Heart left ventricle (tissue), 13 donors: ENCODE measurements around the gene KNL1.
"Not testable (repeated sequence)": the region's sequence is repeated elsewhere in the genome, so short reads cannot be mapped to it uniquely, and the experiment has no call there.

Experiments
- POLR2A ChIP-seq, 2 donors: fragments of 450-650 bp; IDR thresholded peaks; one replicate each; pipeline ENCODE4 v1.6.1; 2017; ENCODE audit warnings: antibody characterized with exemption in 2 of 2, mild to moderate bottlenecking in 2 of 2, moderate library complexity in 2 of 2
- TF ChIP-seq, protein P1 (sequence below), 12 donors: fragments of 200-600 bp; sonication (generic) in 4 of 12; IDR thresholded peaks; one replicate each; pipeline versions ENCODE4 v1.5.0 to v1.8.0; 2018 to 2022; ENCODE audit warnings: antibody characterized with exemption in 12 of 12, mild to moderate bottlenecking in 5 of 12
- donor health status: ischemic (EF 13 %, LVEDD 7.1; RV severe dilation, severe dysfunction).
- donor health status: DM: no; HTN: yes; CAD: no.
- donor health status: DM: no; HTN: no; CAD: no.
- donor health status: ischemic (EF 25% LVEDD 6.9; RV normal size, moderate dysfunction).
- donor health status: ischemic (EF 25% LVEDD 5.7; RV mildly dilated, moderate dysfunction).
- donor health status: ischemic (EF 35%, LVEDD 5.7; RV mildly dilated, moderate dysfunction).
- donor health status: nonischemic (EF 11% LVEDD 7.7; RV severe dilation, severe dysfunction).
- donor health status: DM: yes; HTN: yes; CAD: no.
- donor health status: PGD.
- donor health status: ischemic (EF 29% LVEDD 5.4; RV normal size, mild dysfunction).
- donor health status: nonischemic (EF 23%, LVEDD 6.1; RV moderate dilation, normal function).

- TF ChIP-seq POLR2A (IDR thresholded peaks at IDR 0.05): not testable (repeated sequence)
- TF ChIP-seq, protein P1, sequence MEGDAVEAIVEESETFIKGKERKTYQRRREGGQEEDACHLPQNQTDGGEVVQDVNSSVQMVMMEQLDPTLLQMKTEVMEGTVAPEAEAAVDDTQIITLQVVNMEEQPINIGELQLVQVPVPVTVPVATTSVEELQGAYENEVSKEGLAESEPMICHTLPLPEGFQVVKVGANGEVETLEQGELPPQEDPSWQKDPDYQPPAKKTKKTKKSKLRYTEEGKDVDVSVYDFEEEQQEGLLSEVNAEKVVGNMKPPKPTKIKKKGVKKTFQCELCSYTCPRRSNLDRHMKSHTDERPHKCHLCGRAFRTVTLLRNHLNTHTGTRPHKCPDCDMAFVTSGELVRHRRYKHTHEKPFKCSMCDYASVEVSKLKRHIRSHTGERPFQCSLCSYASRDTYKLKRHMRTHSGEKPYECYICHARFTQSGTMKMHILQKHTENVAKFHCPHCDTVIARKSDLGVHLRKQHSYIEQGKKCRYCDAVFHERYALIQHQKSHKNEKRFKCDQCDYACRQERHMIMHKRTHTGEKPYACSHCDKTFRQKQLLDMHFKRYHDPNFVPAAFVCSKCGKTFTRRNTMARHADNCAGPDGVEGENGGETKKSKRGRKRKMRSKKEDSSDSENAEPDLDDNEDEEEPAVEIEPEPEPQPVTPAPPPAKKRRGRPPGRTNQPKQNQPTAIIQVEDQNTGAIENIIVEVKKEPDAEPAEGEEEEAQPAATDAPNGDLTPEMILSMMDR (IDR thresholded peaks at IDR 0.05): not testable (repeated sequence)
Observed at GRCh38 chr15:40676290-40676689, 82.2 kb downstream of the KNL1 start.
